Bronchial epithelial cell (primary cell): ENCODE measurements around the gene UNC80. TPM values are rescaled to one million over a fixed set of nuclear protein-coding genes. Genes with fewer than 3 reads are reported as not detected.

Experiments used
- DNase-seq: peaks from one replicate; pipeline ENCODE4 v3.0.0-alpha.2; 2010; ENCODE audit warnings: low read depth
- FAIRE-seq: peaks from 2 replicates; lab custom pipeline; 2011; peaks lifted over from hg19 to GRCh38; lab: Jason Lieb, UNC
- H3K27me3 ChIP-seq: 2 replicates; pipeline ENCODE4 v1.5.1; 2011; ENCODE audit warnings: low read length; ENCODE audit not compliant: control insufficient read depth, insufficient read depth
- H3K36me3 ChIP-seq: 2 replicates; pipeline ENCODE4 v1.5.1; 2011; ENCODE audit warnings: low read length; ENCODE audit not compliant: control insufficient read depth, insufficient read depth
- H3K4me3 ChIP-seq: 2 replicates; pipeline ENCODE4 v1.5.1; 2011; ENCODE audit warnings: mild to moderate bottlenecking, low read depth, low read length, control low read depth
- CTCF ChIP-seq: IDR thresholded peaks from 2 replicates; pipeline ENCODE4 v1.5.1; 2011; ENCODE audit warnings: mild to moderate bottlenecking, moderate library complexity, low read length, control low read depth, inconsistent platforms; ENCODE audit not compliant: insufficient read depth, severe bottlenecking
- total RNA-seq: library from RNA; depleted of rRNA; stranded (reverse); fragments of >200 nt; gene quantifications from 2 replicates; pipeline ENCODE4 v1.2.1, GENCODE V29; 2014

UNC80 gene
- total RNA-seq, 1 donor from 2014 or later = under 0.01 TPM

GRCh38 chr2:209830722-209831465, 59.3 kb downstream of the UNC80 start:
- no peak overlapping the region for H3K4me3 ChIP-seq
- TF ChIP-seq CTCF = no peak
- H3K36me3 ChIP-seq = no peaks in the 10 kb centered on the region
- FAIRE-seq (no peak), DNase-seq (peak; percentile 10)
- H3K27me3 ChIP-seq = no peaks in the 10 kb centered on the region

GRCh38 chr2:209834767-209835166, 63.1 kb downstream of the UNC80 start:
- TF ChIP-seq CTCF = no peak
- FAIRE-seq (no peak), DNase-seq (no peak)
- H3K27me3 ChIP-seq = no peaks in the 10 kb centered on the region
- H3K4me3 ChIP-seq = no peak overlapping the region
- H3K36me3 ChIP-seq = no peaks in the 10 kb centered on the region

GRCh38 chr2:209840434-209840833, 68.8 kb downstream of the UNC80 start:
- FAIRE-seq (no peak), DNase-seq (no peak)
- no peaks in the 10 kb centered on the region for H3K36me3 ChIP-seq
- H3K4me3 ChIP-seq = no peak overlapping the region
- no peak for TF ChIP-seq CTCF
- no peaks in the 10 kb centered on the region for H3K27me3 ChIP-seq

- Histone ChIP-seq H3K4me3 (no peak overlapping the region), H3K36me3 (no peaks in the 10 kb centered on the region), H3K27me3 (no peaks in the 10 kb centered on the region)
- FAIRE-seq = no peak
- TF ChIP-seq CTCF = no peak
- peak; percentile 8 for DNase-seq
These were observed 74.0 kb downstream of the UNC80 start for GRCh38 chr2:209845666-209846065.

- Histone ChIP-seq H3K36me3 (no peaks in the 10 kb centered on the region), H3K27me3 (no peaks in the 10 kb centered on the region), H3K4me3 (no peak overlapping the region)
- TF ChIP-seq CTCF = no peak
- DNase-seq (no peak), FAIRE-seq (no peak)
These were observed 93.2 kb downstream of the UNC80 start for GRCh38 chr2:209864716-209865295.
